Gastrocnemius medialis (tissue), 4 donors: ENCODE data around the gene ALPI. TPM values are rescaled to one million over a fixed set of nuclear protein-coding genes. Genes with fewer than 3 reads are reported as not detected.
A peak's percentile ranks its signal among the peaks of the same experiment; 100 is the strongest.
"Not testable (repeated sequence)": the region's sequence is repeated elsewhere in the genome, so short reads cannot be mapped to it uniquely, and the experiment has no call there.

Source experiments
- ATAC-seq, 2 donors: fragments of 150-250 bp; one replicate each; pipeline ENCODE4 v1.9.1; 2016
- DNase-seq, 2 donors: peaks; one replicate each; pipeline ENCODE4 v3.0.0-alpha.2; 2019
- H3K27ac ChIP-seq, 4 donors: fragments of 200-600 bp; sonication (generic); 1 replicate in 1 of 4; 2 replicates in 3 of 4; pipeline ENCODE4 v1.5.1; 2016 to 2018; ENCODE audit warnings: mild to moderate bottlenecking in 2 of 4, moderate library complexity in 1 of 4
- H3K27me3 ChIP-seq, 3 donors: fragments of 200-600 bp; sonication (generic) in 2 of 3; 1 replicate in 1 of 3; 2 replicates in 2 of 3; pipeline versions ENCODE4 v1.5.1 to v1.6.0; 2016 to 2019; ENCODE audit warnings: mild to moderate bottlenecking in 1 of 3, moderate library complexity in 1 of 3
- H3K36me3 ChIP-seq, 2 donors: fragments of 200-600 bp; sonication (generic) in 1 of 2; one replicate each; pipeline ENCODE4 v1.5.1; 2017 to 2018
- H3K4me1 ChIP-seq, 2 donors: fragments of 200-600 bp; sonication (generic) in 1 of 2; one replicate each; pipeline ENCODE4 v1.5.1; 2016 to 2017; ENCODE audit warnings: mild to moderate bottlenecking in 2 of 2
- H3K4me3 ChIP-seq, 4 donors: fragments of 200-600 bp; sonication (generic) in 3 of 4; 1 replicate in 1 of 4; 2 replicates in 3 of 4; pipeline ENCODE4 v1.5.1; 2016 to 2019; ENCODE audit warnings: mild to moderate bottlenecking in 2 of 4
- H3K9me3 ChIP-seq, 3 donors: fragments of 200-600 bp; sonication (generic) in 2 of 3; 1 replicate in 1 of 3; 2 replicates in 2 of 3; pipeline ENCODE4 v1.5.1; 2016 to 2019
- POLR2A ChIP-seq, 2 donors: fragments of 450-650 bp; IDR thresholded peaks; one replicate each; pipeline ENCODE4 v1.6.1; 2017; ENCODE audit warnings: antibody characterized with exemption in 2 of 2, mild to moderate bottlenecking in 2 of 2, moderate library complexity in 2 of 2
- in situ Hi-C, 4 donors: fragments of 200-750 bp; cut with MboI; loops; one replicate each; pipeline versions ENCODE4 v1.15.0 to v1.8.0; 2017; ENCODE audit warnings: low sequenced_read_pairs in 4 of 4
- intact Hi-C: fragments of 100-400 bp; cut with DNase I; formaldehyde crosslinking; loops from one replicate; pipeline ENCODE4 v1.15.1; 2023; ENCODE audit warnings: low total_unique reads
- total RNA-seq, 4 donors: library from RNA; depleted of rRNA; stranded (reverse); fragments of >200 nt; gene quantifications; one replicate each; pipeline versions ENCODE4 v1.1.0 to v1.2.3, GENCODE V29; 2016
- TF ChIP-seq, protein P1 (sequence below), 5 experiments: fragments of 450-650 bp in 3 of 5; fragments of 200-600 bp in 2 of 5; sonication (generic) in 2 of 5; IDR thresholded peaks in 4 of 5; conservative IDR thresholded peaks in 1 of 5; 1 replicate in 4 of 5; 2 replicates in 1 of 5; pipeline ENCODE4 v1.5.1; 2016 to 2019; ENCODE audit warnings: antibody characterized with exemption in 5 of 5, mild to moderate bottlenecking in 3 of 5, moderate library complexity in 3 of 5

ALPI gene
- total RNA-seq, 4 donors from 2014 or later = not detected

DNA sequence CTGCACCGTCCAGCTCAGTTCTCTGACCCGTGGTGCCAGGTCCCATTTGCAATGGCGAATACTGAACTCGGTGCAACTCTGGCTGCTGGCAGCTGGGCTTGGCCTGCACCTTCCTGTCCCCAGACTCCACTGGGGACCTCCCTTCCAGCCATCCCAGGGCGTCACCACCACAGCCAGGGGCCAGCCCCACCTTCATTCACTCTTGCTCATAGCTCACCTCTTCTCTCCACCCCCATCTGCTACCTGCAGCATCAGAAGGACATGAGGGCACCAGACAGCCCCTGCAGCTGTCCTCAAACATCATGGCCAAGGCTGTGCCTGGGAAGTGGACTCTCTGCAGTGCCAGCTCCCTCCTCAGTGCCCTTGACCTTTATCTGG is 16.2 kb upstream of the ALPI start:
- Histone ChIP-seq H3K36me3 (no peaks in the 10 kb centered on the region), H3K4me3 (no peak overlapping the region), H3K27ac (no peak overlapping the region), H3K27me3 (no peaks in the 10 kb centered on the region), H3K4me1 (peaks cover 3 to 9% of the 10 kb centered on the region in 2 donors), H3K9me3 (no peaks in the 10 kb centered on the region)
- intact Hi-C loops (loop anchor here (1.0 to 10.0 kb wide), 2 partner anchors 115 to 533 kb away; no protein-coding TSS in a partner anchor), in situ Hi-C loops (loop anchor here (10.0 to 25.0 kb wide), 2 partner anchors 527 to 535 kb away; no protein-coding TSS in a partner anchor)
- ATAC-seq (no peak), DNase-seq (no peak)
- no peak for TF ChIP-seq POLR2A (IDR thresholded peaks at IDR 0.05)
- TF ChIP-seq, protein P1, sequence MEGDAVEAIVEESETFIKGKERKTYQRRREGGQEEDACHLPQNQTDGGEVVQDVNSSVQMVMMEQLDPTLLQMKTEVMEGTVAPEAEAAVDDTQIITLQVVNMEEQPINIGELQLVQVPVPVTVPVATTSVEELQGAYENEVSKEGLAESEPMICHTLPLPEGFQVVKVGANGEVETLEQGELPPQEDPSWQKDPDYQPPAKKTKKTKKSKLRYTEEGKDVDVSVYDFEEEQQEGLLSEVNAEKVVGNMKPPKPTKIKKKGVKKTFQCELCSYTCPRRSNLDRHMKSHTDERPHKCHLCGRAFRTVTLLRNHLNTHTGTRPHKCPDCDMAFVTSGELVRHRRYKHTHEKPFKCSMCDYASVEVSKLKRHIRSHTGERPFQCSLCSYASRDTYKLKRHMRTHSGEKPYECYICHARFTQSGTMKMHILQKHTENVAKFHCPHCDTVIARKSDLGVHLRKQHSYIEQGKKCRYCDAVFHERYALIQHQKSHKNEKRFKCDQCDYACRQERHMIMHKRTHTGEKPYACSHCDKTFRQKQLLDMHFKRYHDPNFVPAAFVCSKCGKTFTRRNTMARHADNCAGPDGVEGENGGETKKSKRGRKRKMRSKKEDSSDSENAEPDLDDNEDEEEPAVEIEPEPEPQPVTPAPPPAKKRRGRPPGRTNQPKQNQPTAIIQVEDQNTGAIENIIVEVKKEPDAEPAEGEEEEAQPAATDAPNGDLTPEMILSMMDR (IDR thresholded peaks at IDR 0.05 in 4 of 5, conservative IDR thresholded peaks at IDR 0.05 in 1 of 5) = peak in 2 of 5 experiments; percentile 27 to 48

DNA sequence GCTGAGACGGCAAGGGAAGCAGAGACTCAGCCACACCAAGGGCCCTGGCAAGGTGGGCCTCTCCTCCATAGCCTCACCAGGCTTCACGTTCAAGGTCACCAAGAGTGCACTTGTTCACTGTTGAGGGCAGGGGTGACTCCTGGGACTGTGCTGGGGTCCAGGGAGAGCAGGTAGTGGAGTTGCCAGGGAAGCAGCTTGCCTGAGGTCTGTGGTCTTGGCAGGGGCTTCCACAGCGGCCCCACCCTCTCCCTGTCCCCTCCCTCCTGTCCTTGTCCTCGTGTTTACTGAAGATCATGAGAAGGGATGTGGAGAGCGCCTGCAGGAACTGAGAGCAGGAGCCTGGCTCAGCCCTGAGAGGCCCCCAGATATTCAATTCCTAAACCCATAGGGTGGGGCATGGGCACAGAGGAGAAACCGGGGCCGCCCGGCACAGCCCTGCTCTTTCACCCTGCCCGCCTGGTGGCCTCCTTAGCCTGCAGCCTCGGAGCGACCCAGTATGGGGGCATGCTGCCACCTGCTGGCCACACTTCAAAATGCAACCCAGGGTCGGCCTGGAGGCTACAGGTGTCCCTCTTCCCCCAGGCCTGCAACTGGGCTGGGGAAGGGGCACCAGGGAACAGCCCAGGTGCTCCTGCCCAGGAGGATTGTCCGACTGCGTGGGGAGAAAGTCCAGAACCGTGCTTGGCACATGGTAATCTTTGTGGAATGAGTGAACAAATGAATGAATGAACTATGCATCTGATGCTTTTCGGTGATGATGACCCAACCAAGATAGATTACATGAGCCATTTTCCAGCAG is 15.5 kb upstream of the ALPI start:
- DNase-seq (peak; percentile 45 to 74), ATAC-seq (peak; percentile 55 to 79)
- not testable (repeated sequence) for H3K4me3 ChIP-seq, H3K9me3 ChIP-seq, H3K36me3 ChIP-seq, H3K27ac ChIP-seq, H3K27me3 ChIP-seq, H3K4me1 ChIP-seq
- in situ Hi-C loops = loop anchor here in 3 of 4 donors (25.0 kb wide), 1 partner anchor 528 kb away; no protein-coding TSS in a partner anchor
- TF ChIP-seq, protein P1 (IDR thresholded peaks at IDR 0.05 in 4 of 5, conservative IDR thresholded peaks at IDR 0.05 in 1 of 5) = peak; percentile 82 to 92 (median 86)
- intact Hi-C loops = loop anchor here (1.0 to 10.0 kb wide), 2 partner anchors 116 to 534 kb away; no protein-coding TSS in a partner anchor

DNA sequence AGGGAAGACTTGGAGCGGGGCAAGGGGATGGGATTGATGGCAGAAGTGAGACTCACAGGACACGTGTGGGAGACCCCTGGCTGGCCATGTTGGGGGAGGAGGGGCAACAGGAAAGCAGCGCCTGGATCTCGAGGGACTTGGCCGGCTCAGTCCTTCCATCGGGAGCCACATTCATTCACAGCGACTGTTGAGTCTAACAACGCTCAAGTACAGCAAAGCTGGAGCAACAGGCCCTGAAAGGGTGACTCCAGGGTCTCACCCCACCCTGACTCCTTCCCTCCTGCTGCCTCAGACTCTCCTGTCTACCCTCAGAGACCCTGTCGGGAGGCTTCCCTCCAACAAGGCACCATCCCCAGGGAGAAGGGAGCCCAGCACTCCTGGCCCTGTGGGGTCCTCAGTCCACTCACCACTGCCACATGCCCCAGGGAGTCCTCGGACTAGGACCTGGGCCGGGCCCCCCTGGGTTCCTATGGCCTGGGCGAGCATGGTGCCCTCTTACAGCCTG is 14.8 kb upstream of the ALPI start:
- no peaks in the 10 kb centered on the region for H3K27me3 ChIP-seq
- no peak overlapping the region for H3K4me3 ChIP-seq
- no peak for ATAC-seq
- in situ Hi-C loops = loop anchor here in 3 of 4 donors (25.0 kb wide), 1 partner anchor 529 kb away; no protein-coding TSS in a partner anchor
- no peaks in the 10 kb centered on the region for H3K9me3 ChIP-seq
- no peaks in the 10 kb centered on the region for H3K36me3 ChIP-seq
- DNase-seq = no peak
- TF ChIP-seq, protein P1 (IDR thresholded peaks at IDR 0.05 in 4 of 5, conservative IDR thresholded peaks at IDR 0.05 in 1 of 5) = no peak
- TF ChIP-seq POLR2A (IDR thresholded peaks at IDR 0.05) = no peak
- peaks cover 3 to 9% of the 10 kb centered on the region in 2 donors for H3K4me1 ChIP-seq
- intact Hi-C loops = loop anchor here (10.0 kb wide), 1 partner anchor 116 kb away; no protein-coding TSS in a partner anchor
- no peak overlapping the region for H3K27ac ChIP-seq

DNA sequence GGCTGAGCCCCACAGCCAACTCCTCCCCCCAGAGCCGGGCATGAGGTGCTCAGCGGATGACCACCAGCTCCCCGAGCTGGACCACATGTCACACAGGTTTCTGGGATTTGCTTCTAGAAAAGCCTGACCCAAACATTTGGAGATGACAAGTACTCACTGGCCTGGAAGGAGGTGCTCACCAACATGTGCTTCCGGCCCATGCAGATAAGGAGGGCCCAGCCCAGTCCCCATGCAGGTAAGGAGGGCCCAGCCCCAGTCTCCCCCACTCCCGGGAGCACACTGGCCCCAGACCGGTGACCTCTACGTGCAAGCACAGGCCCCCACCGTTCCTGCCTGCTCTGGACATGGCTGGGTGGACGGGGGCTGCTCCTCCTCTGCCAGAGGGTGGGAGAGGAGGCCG is 14.0 kb upstream of the ALPI start:
- not testable (repeated sequence) for H3K4me3 ChIP-seq, DNase-seq, H3K27me3 ChIP-seq, ATAC-seq, H3K27ac ChIP-seq, H3K36me3 ChIP-seq, H3K9me3 ChIP-seq, H3K4me1 ChIP-seq
- intact Hi-C loops (loop anchor here (10.0 kb wide), 1 partner anchor 117 kb away; no protein-coding TSS in a partner anchor), in situ Hi-C loops (loop anchor here in 3 of 4 donors (25.0 kb wide), 1 partner anchor 530 kb away; no protein-coding TSS in a partner anchor)

DNA sequence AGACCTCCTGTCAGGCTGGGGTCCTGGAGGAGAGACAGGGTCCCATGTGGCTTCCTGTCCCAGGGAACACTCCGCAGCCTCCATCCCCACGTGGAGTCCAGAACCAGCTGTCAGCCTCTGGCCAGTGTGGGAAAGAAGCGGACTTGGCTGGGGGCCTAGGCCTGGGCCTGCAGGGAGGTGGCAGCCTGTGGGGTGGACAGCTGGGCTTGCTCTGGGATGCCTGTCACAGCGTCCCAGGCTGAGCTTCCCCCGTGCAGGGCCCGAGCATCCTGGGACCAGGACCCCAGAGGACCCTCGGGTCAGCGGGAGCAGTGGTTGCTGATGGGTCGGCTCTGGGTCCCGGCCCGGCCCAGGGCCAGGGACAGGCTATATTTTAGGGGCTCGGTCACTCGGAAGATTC is 13.5 kb upstream of the ALPI start:
- DNase-seq = peak in 1 of 2 donors; percentile 34
- not testable (repeated sequence) for ATAC-seq, H3K4me3 ChIP-seq, H3K27me3 ChIP-seq, H3K9me3 ChIP-seq, H3K36me3 ChIP-seq, H3K4me1 ChIP-seq
- intact Hi-C loops (loop anchor here (10.0 kb wide), 1 partner anchor 118 kb away; no protein-coding TSS in a partner anchor), in situ Hi-C loops (loop anchor here in 3 of 4 donors (25.0 kb wide), 1 partner anchor 530 kb away; no protein-coding TSS in a partner anchor)
- H3K27ac ChIP-seq = peak overlapping the region in 1 of 4 donors; percentile 53

DNA sequence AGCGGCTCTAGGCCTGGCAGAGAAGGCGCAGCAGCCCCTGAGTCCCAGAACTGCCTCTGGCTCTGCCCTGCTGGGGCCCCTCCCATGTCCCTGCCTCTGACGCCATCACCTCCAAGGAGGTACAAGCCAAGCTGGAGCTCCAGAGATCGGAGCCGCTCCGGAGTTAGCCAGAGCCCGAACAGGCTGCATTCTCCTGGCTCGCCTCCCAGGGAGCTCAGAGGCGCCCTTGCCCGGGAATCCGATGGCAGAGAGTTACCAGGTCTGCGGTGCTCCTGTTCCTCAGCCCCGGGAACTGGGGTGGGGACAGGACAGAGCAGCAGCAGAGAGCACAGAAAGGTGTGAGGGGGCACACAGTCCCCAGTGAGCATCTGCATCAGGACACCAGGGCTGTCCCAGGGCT is 12.9 kb upstream of the ALPI start:
- DNase-seq = peak in 1 of 2 donors; percentile 51
- not testable (repeated sequence) for H3K36me3 ChIP-seq, H3K4me3 ChIP-seq, H3K27me3 ChIP-seq, H3K9me3 ChIP-seq, H3K4me1 ChIP-seq
- intact Hi-C loops = loop anchor here (10.0 kb wide), 1 partner anchor 118 kb away; no protein-coding TSS in a partner anchor
- H3K27ac ChIP-seq = peak overlapping the region in 2 of 4 donors; percentile 52 to 53
- ATAC-seq = peak in 1 of 2 donors; percentile 38
- in situ Hi-C loops = loop anchor here in 3 of 4 donors (25.0 kb wide), 1 partner anchor 531 kb away; no protein-coding TSS in a partner anchor

DNA sequence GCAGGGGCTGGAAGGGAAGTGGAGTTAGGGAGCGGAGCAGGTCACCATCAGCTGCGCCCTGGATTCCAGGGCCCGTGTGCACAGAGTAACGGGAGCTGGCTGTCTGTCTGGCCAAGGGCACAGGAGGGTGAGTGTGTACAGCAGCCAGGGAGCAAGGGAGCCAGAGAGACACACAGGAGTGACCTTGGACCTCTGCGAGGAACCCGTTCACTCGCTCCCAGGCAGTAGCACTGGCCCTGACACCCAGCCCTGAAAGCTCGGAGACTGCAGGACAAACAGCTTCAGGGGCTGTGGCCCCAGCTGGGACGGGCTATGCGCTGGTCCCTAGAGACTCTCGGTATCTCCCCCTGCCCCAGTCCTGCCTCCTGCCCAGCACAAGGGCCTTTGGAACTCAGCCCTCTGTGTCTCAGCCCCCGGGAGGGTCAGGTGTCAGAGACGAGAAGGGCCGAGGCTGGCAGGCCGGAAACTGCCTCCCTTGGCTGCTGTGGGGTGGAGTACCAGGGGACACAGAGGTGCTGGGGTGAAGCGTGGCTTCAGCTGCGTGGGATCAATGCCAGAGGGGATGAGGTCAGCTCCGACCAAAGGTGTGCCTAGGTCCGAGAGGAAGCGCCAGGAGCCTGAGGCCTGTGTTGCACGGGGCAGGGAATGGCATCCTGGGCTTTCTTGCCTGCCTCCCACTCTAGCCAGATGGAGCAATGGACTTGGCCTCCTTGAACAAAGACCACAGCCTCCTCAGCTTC is 12.1 kb upstream of the ALPI start:
- DNase-seq (peak in 1 of 2 donors; percentile 46), ATAC-seq (peak; percentile 32 to 43)
- not testable (repeated sequence) for H3K9me3 ChIP-seq, H3K27me3 ChIP-seq, H3K4me3 ChIP-seq, H3K4me1 ChIP-seq, H3K36me3 ChIP-seq
- in situ Hi-C loops = loop anchor here in 3 of 4 donors (25.0 kb wide), 1 partner anchor 532 kb away; no protein-coding TSS in a partner anchor
- intact Hi-C loops = loop anchor here (10.0 kb wide), 1 partner anchor 119 kb away; no protein-coding TSS in a partner anchor
- H3K27ac ChIP-seq = peak overlapping the region; percentile 10 to 66 (median 36)
